K562 (cell line): ENCODE results near the gene AQP6. TPM values are rescaled to one million over a fixed set of nuclear protein-coding genes. Genes with fewer than 3 reads are reported as not detected.

Source experiments
- ATAC-seq: fragments of 200-7000 bp; cut with Tn5 transposase; 3 replicates; pipeline ENCODE4 v1.9.1; 2020; ENCODE audit warnings: moderate library complexity
- BruUV-seq: library from RNA; stranded (reverse); fragments of 400-500 nt; replicated peaks from 2 replicates; lab custom pipeline; 2021; lab: Mats Ljungman, UMichigan
- CTCF ChIA-PET: fragments of 300-600 bp; formaldehyde crosslinking; extraction: SDS; loops from one replicate; lab custom pipeline; 2021; ENCODE audit warnings: low intra/inter-chr PET ratio; lab: Yijun Ruan, JAX
- POLR2A ChIA-PET: fragments of 300-600, 350-650 bp; sonication (Branson Sonifier 250); formaldehyde crosslinking; extraction: SDS; loops from one replicate; lab custom pipeline; 2021; ENCODE audit warnings: antibody characterized with exemption, inconsistent platforms; lab: Yijun Ruan, JAX
- DNase-seq, 4 experiments: peaks; one replicate each; pipeline versions ENCODE4 v3.0.0 to v3.0.0-alpha.2; 2011 to 2018; ENCODE audit warnings: low spot score in 3 of 4, mixed read lengths in 3 of 4; ENCODE audit errors: extremely low read depth in 1 of 4
- FAIRE-seq: peaks from 2 replicates; lab custom pipeline; 2011; peaks lifted over from hg19 to GRCh38; lab: Jason Lieb, UNC
- H2AFZ ChIP-seq: 2 replicates; pipeline ENCODE4 v1.6.0; 2011; ENCODE audit warnings: low read depth, low read length, control low read depth, inconsistent platforms
- H3K27ac ChIP-seq: fragments of 200-600 bp; 3 replicates; pipeline ENCODE4 v1.8.0; 2011; ENCODE audit warnings: low read depth, mild to moderate bottlenecking, control low read depth, inconsistent platforms, low read length, moderate library complexity, mixed read lengths; ENCODE audit errors: extremely low read depth
- H3K27me3 ChIP-seq, 2 experiments: fragments of 300-600 bp in 1 of 2; 2 replicates in 1 of 2; 3 replicates in 1 of 2; pipeline versions ENCODE4 v1.6.0 to v1.8.0; 2011; ENCODE audit warnings: inconsistent platforms in 2 of 2, low read length in 2 of 2, mild to moderate bottlenecking in 1 of 2, mixed read lengths in 1 of 2, moderate library complexity in 1 of 2; ENCODE audit not compliant: control insufficient read depth in 2 of 2, insufficient read depth in 2 of 2
- H3K36me3 ChIP-seq: fragments of 300-600 bp; 3 replicates; pipeline ENCODE4 v1.8.0; 2011; ENCODE audit warnings: mild to moderate bottlenecking, low read length, inconsistent platforms; ENCODE audit not compliant: control insufficient read depth, insufficient read depth
- H3K4me1 ChIP-seq, 2 experiments: fragments of 200-600 bp in 1 of 2; replicated peaks in 1 of 2; 2 replicates in 1 of 2; 3 replicates in 1 of 2; pipeline versions ENCODE4 v1.5.1 to v1.8.0; 2011; ENCODE audit warnings: inconsistent platforms in 2 of 2, low read length in 2 of 2, mild to moderate bottlenecking in 1 of 2, mixed read lengths in 1 of 2, moderate library complexity in 1 of 2; ENCODE audit not compliant: control insufficient read depth in 2 of 2, insufficient read depth in 2 of 2
- H3K4me2 ChIP-seq: 2 replicates; pipeline ENCODE4 v1.6.1; 2011; ENCODE audit warnings: low read length, control low read depth, inconsistent platforms, mixed read lengths; ENCODE audit not compliant: insufficient read depth
- H3K4me3 ChIP-seq: fragments of 200-600 bp; sonication (generic), shearing (Covaris generic); 2 replicates; pipeline ENCODE4 v1.5.1; 2016; ENCODE audit warnings: control low read depth, inconsistent platforms
- H3K79me2 ChIP-seq: fragments of 200-600 bp; 3 replicates; pipeline ENCODE4 v1.8.0; 2011; ENCODE audit warnings: low read length, inconsistent platforms; ENCODE audit not compliant: control insufficient read depth, insufficient read depth
- H3K9ac ChIP-seq, 2 experiments: 2 replicates each; pipeline versions ENCODE4 v1.6.0 to v1.6.1; 2011; ENCODE audit warnings: low read depth in 2 of 2, low read length in 2 of 2, control low read depth in 1 of 2, inconsistent platforms in 1 of 2, mild to moderate bottlenecking in 1 of 2, mixed read lengths in 1 of 2; ENCODE audit not compliant: insufficient read depth in 1 of 2
- H3K9me1 ChIP-seq: one replicate; pipeline ENCODE4 v1.6.0; 2011; ENCODE audit warnings: inconsistent platforms, mild to moderate bottlenecking, low read length, moderate library complexity; ENCODE audit not compliant: control insufficient read depth, insufficient read depth
- H3K9me3 ChIP-seq: replicated peaks from 2 replicates; pipeline ENCODE4 v1.5.1; 2011; ENCODE audit warnings: low read depth, low read length, inconsistent platforms; ENCODE audit not compliant: control insufficient read depth, insufficient read depth
- H4K20me1 ChIP-seq: replicated peaks from 2 replicates; pipeline ENCODE4 v1.6.1; 2011; ENCODE audit warnings: low read length, inconsistent platforms, mixed read lengths; ENCODE audit not compliant: control insufficient read depth, insufficient read depth
- MTA2 ChIP-seq: fragments of 450-650 bp; IDR thresholded peaks from 2 replicates; pipeline ENCODE4 v1.6.1; 2016; ENCODE audit warnings: low read depth
- WGBS: fragments of 100-300 bp; shearing (Covaris generic); methylation state at CpG from one replicate; pipeline ENCODE4 v1.1.6; 2016; ENCODE audit warnings: low coverage, mixed read lengths; ENCODE audit not compliant: insufficient coverage; ENCODE audit errors: missing lambda C conversion rate; 5-methylcytosine and 5-hydroxymethylcytosine counted together
- in situ Hi-C: fragments of 300-500 bp; cut with MboI; formaldehyde crosslinking; loops from 4 replicates; pipeline ENCODE4 v1.15.0; 2018; ENCODE audit warnings: inconsistent platforms, mixed read lengths
- intact Hi-C: fragments of 100-400 bp; cut with micrococcal nuclease; formaldehyde crosslinking; loops from 2 replicates; pipeline ENCODE4 v1.14.2; 2022
- polyA plus RNA-seq, 8 experiments: library from polyadenylated mRNA; depleted of rRNA in 4 of 8; stranded (reverse) in 5 of 8; unstranded in 3 of 8; fragments of >200 nt; fragmentation: Nextera tagmentation in 2 of 8; fragmentation: Illumina TruSeq in 1 of 8; extraction: Ambion mirVana in 2 of 8; extraction: Trizol in 1 of 8; gene quantifications; 2 replicates each; pipeline versions ENCODE4 v1.2.1 to v1.2.3, GENCODE V29; 2011 to 2014; ENCODE audit warnings: inconsistent platforms in 1 of 8, missing spikeins in 1 of 8
- total RNA-seq, 7 experiments: library from RNA; depleted of rRNA in 6 of 7; stranded (reverse); fragments of >200 nt in 6 of 7; fragmentation: Illumina TruSeq in 2 of 7; extraction: Trizol in 2 of 7; gene quantifications; 2 replicates each; pipeline versions ENCODE4 v1.2.1 to v1.2.3, GENCODE V29; 2011 to 2021; ENCODE audit warnings: low replicate concordance in 1 of 7
- TF ChIP-seq, protein P1 (sequence below): fragments of 450-650 bp; IDR thresholded peaks from 2 replicates; pipeline ENCODE4 v1.6.1; 2016

The AQP6 gene
- total and polyA plus RNA-seq, 9 of the 15 experiments (the other 6 are each of a cell fraction or from before 2014, with no cell fraction given) = 0.05 to 0.12 TPM; not detected in 7

DNA sequence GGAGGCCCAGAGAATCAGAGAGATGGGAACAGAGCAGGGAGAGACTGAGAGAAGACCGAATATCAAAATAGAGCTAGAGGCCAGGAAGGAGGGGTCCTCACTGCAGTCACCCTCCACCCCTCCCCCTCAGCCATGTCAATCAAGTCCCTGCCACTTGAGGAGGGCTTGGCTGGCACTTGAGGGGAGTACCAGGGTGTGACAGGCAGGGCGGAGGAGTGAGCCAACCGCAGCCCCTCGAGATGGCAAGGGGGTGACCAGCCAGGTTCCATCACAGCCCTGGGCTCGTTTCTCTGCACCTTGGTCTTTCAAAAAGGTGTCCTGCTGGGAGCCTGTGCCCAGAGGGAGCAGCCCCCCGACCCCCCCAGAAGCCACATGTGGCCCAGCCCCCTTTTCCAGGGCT lies 6.9 kb upstream of the AQP6 start:
- TF ChIP-seq, protein P1, sequence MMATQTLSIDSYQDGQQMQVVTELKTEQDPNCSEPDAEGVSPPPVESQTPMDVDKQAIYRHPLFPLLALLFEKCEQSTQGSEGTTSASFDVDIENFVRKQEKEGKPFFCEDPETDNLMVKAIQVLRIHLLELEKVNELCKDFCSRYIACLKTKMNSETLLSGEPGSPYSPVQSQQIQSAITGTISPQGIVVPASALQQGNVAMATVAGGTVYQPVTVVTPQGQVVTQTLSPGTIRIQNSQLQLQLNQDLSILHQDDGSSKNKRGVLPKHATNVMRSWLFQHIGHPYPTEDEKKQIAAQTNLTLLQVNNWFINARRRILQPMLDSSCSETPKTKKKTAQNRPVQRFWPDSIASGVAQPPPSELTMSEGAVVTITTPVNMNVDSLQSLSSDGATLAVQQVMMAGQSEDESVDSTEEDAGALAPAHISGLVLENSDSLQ = peak; percentile 17; the same call in 1 of the 2 replicates
- no peak for TF ChIP-seq MTA2
- TF ChIP-seq, all 486 proteins: peak for 1
- Histone ChIP-seq H4K20me1 (peaks cover 13% of the 10 kb centered on the region; the same call in 1 of the 2 replicates), H3K9me1 (no peaks in the 10 kb centered on the region), H3K27me3 (peaks cover 17 to 56% of the 10 kb centered on the region in 2 experiments; a peak in 4 of 5 replicates), H3K9me3 (no peaks in the 10 kb centered on the region), H3K79me2 (no peaks in the 10 kb centered on the region), H2AFZ (no peak overlapping the region), H3K9ac (peak overlapping the region in 1 of 2 experiments; percentile 87; a peak in 1 of 4 replicates), H3K4me3 (no peak overlapping the region), H3K27ac (no peak overlapping the region), H3K4me1 (peaks cover 12 to 32% of the 10 kb centered on the region in 2 experiments; a peak in 4 of 5 replicates), H3K36me3 (no peaks in the 10 kb centered on the region), H3K4me2 (no peak overlapping the region)
- ChIA-PET POLR2A (interaction anchor here (0.6 to 1.2 kb wide), 4 partner anchors 8 to 337 kb away, joined by 3 to 4 read pairs (median 3); no protein-coding TSS in a partner anchor), CTCF (interaction anchor here (0.7 to 5.4 kb wide), 5 partner anchors 90 to 1006 kb away, joined by 3 to 43 read pairs (median 28); no protein-coding TSS in a partner anchor)
- intact Hi-C loops = loop anchor here (2.0 kb wide), 1 partner anchor 213 kb away; no protein-coding TSS in a partner anchor
- no peak for FAIRE-seq
- ATAC-seq = no peak
- no TSS peak for BruUV-seq
- DNase-seq = no peak
- in situ Hi-C loops = loop anchor here (5.0 kb wide), 1 partner anchor 201 kb away; the partner anchor contains the start of gene CERS5
- WGBS = 46% methylated on average over 5 of the region's 6 CpGs
